Smooth muscle cell of the pulmonary artery (primary cell): ENCODE measurements around the gene COX19. TPM values are rescaled to one million over a fixed set of nuclear protein-coding genes. Genes with fewer than 3 reads are reported as not detected.

Experiments used
- total RNA-seq: library from RNA; depleted of rRNA; stranded (reverse); fragments of >200 nt; gene quantifications from 2 replicates; pipeline ENCODE4 v1.2.3, GENCODE V29; 2014

COX19 gene, protein sequence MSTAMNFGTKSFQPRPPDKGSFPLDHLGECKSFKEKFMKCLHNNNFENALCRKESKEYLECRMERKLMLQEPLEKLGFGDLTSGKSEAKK
- 9.8 and 10.1 TPM in 2 replicates for total RNA-seq

DNA sequence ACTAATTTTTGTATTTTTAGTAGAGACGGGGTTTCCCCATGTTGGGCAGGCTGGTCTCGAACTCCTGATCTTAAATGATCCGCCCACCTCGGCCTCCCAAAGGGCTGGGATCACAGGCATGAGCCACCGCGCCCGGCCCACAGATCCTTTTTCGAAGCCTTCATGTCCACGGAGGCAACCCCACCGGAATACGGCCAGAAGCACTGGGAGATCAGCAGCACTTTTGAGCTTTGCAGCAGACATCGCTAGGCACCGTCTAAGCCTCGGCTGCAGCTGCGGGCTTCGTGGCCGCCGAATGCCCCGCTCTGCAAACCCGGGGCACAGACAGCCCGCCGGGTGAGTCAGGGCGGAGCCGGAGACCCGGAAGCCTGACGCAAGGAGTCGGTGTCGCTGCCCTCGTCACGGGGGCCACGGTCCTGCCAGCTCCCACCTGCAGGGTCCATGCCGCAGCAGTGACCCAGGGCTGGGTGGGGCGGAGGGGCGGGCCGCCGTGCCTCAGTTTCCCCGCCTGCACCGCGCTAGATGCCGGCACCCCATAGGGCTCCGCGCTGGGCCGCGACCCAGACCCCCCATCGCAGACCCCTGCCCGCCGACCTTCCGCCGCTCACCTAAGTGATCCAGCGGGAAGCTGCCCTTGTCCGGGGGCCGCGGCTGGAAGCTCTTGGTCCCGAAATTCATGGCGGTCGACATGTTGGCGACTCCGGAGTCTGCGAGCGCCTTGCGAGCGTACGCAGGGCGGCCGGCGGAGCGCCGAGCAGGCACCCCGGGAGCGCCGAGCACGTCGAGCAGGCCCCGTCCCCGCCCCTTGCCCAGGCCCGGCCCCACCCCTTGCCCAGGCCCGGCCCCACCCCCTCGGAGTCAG lies at the start of gene COX19:
TSS of gene COX19 (minus strand) at position 730 of the 862 bp plus-strand sequence. CDS start at position 690, 40 bp downstream.

DNA sequence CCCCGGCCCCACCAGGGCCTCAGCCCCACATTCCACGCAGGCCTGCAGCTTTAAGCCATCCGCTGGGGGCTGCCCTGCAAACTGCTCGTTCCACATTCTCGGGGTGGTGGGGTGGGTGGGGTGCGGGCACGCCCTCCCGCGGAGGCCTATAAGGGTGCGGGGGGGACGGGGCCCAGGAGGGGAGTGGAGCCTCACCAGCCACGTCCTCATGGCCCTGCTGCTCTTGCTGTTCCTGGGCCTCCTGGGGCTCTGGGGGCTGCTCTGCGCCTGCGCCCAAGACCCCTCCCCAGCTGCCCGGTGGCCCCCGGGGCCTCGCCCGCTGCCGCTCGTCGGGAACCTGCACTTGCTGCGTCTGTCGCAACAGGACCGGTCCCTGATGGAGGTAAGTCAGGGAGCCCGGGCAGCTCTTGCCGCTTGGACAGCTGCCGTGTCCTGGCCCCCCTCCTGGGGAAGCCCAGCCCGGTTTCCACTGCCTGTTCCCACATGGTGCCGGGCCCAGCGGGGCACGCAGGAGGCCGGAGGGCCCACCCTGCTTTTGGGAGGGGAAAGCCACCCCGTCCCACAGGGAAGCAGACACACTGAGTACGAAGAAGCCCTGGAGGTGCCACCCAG lies 7.8 kb upstream of the COX19 start, which contains the start of gene CYP2W1:
TSS of gene CYP2W1 (plus strand) at position 178 of the 612 bp plus-strand sequence. CDS start at position 209, 31 bp downstream.

GRCh38 chr7:954330-955238 lies 20.8 kb downstream of the COX19 start, which contains the start of gene ADAP1:
Gene ADAP1 (minus strand): TSS chr7:954680. CDS start chr7:954477, 203 bp downstream.

Other genes starting within 250 kb of the COX19 start
- gene DNAAF5, start 248.8 kb downstream of the COX19 start, total RNA-seq = 17.8 and 24.1 TPM in 2 replicates
- gene PRKAR1B, start 248.3 kb downstream of the COX19 start, total RNA-seq = 20.9 and 23.3 TPM in 2 replicates
- 291 and 366 TPM in 2 replicates for gene SUN1, start 143.1 kb downstream of the COX19 start, total RNA-seq
- gene GET4, start 99.0 kb downstream of the COX19 start, total RNA-seq = 19.4 and 30.4 TPM in 2 replicates
- gene ADAP1, start 20.9 kb downstream of the COX19 start, total RNA-seq = 4.4 and 4.8 TPM in 2 replicates
- gene CYP2W1, start 7.6 kb upstream of the COX19 start, total RNA-seq = not detected in 2 replicates
- 16.4 and 16.7 TPM in 2 replicates for gene GPR146, start 69.0 kb upstream of the COX19 start, total RNA-seq
- 3.2 and 5.3 TPM in 2 replicates for gene GPER1, start 112.6 kb upstream of the COX19 start, total RNA-seq
- 12.2 and 13.6 TPM in 2 replicates for gene ZFAND2A, start 184.6 kb upstream of the COX19 start, total RNA-seq